Transverse colon (tissue), 4 donors: ENCODE results near the gene TNS3. TPM values are rescaled to one million over a fixed set of nuclear protein-coding genes. Genes with fewer than 3 reads are reported as not detected.

Experiments used
- DNase-seq: peaks from one replicate; pipeline ENCODE4 v3.0.0-alpha.2; 2019
- H3K27ac ChIP-seq, 4 donors: fragments of 200-600 bp; sonication (generic); 2 replicates each; pipeline ENCODE4 v1.5.1; 2016 to 2018; ENCODE audit warnings: inconsistent platforms in 4 of 4
- H3K27me3 ChIP-seq: fragments of 200-600 bp; sonication (generic); 2 replicates; pipeline ENCODE4 v1.5.1; 2017; ENCODE audit warnings: inconsistent platforms
- H3K36me3 ChIP-seq, 4 donors: fragments of 200-600 bp; sonication (generic); 2 replicates each; pipeline ENCODE4 v1.5.1; 2017 to 2019; ENCODE audit warnings: inconsistent platforms in 4 of 4
- H3K4me1 ChIP-seq, 4 donors: fragments of 200-600 bp; sonication (generic); 2 replicates each; pipeline ENCODE4 v1.5.1; 2017 to 2020; ENCODE audit warnings: inconsistent platforms in 4 of 4
- H3K4me3 ChIP-seq, 4 donors: fragments of 200-600 bp; sonication (generic); 1 replicate in 1 of 4; 2 replicates in 3 of 4; pipeline versions ENCODE4 v1.5.1 to v1.6.1; 2017 to 2019; ENCODE audit warnings: inconsistent platforms in 4 of 4
- H3K9me3 ChIP-seq, 2 donors: fragments of 200-600 bp; sonication (generic); 2 replicates each; pipeline ENCODE4 v1.5.1; 2017 to 2019; ENCODE audit warnings: inconsistent platforms in 2 of 2
- EP300 ChIP-seq: sonication (generic); formaldehyde crosslinking; IDR thresholded peaks from one replicate; pipeline ENCODE4 v1.6.1; 2017; ENCODE audit warnings: antibody characterized with exemption, low read depth
- POLR2A ChIP-seq: fragments of 450-650 bp; IDR thresholded peaks from one replicate; pipeline ENCODE4 v1.6.1; 2016; ENCODE audit warnings: antibody characterized with exemption, mild to moderate bottlenecking, moderate library complexity
- POLR2AphosphoS5 ChIP-seq, 3 donors: sonication (generic); formaldehyde crosslinking; IDR thresholded peaks; one replicate each; pipeline ENCODE4 v1.6.1; 2016; ENCODE audit warnings: antibody characterized with exemption in 3 of 3
- WGBS, 2 donors: methylation state at CpG; one replicate each; pipeline ENCODE4 v1.1.5; 2018; ENCODE audit warnings: low coverage in 1 of 2; 5-methylcytosine and 5-hydroxymethylcytosine counted together
- in situ Hi-C, 4 donors: fragments of 200-750 bp; cut with MboI; loops; one replicate each; pipeline versions ENCODE4 v1.15.0 to v1.15.1; 2017; ENCODE audit warnings: low sequenced_read_pairs in 3 of 4, low pct_ligation_motif_present in 1 of 4, low pct_unique_long_range_greater_than_20kb in 1 of 4
- intact Hi-C: fragments of 100-400 bp; cut with DNase I; formaldehyde crosslinking; loops from one replicate; pipeline ENCODE4 v1.15.1; 2023; ENCODE audit warnings: low total_unique reads
- total RNA-seq, 4 donors: library from RNA; depleted of rRNA; stranded (reverse); fragments of >200 nt; gene quantifications; one replicate each; pipeline ENCODE4 v1.1.0, GENCODE V29; 2016
- TF ChIP-seq, protein P1 (sequence below), 5 experiments: fragments of 200-600 bp in 3 of 5; fragments of 450-650 bp in 2 of 5; sonication (generic) in 3 of 5; IDR thresholded peaks; 1 replicate in 2 of 5; 2 replicates in 3 of 5; pipeline ENCODE4 v1.5.1; 2016 to 2017; ENCODE audit warnings: antibody characterized with exemption in 5 of 5, inconsistent platforms in 3 of 5, mild to moderate bottlenecking in 2 of 5, moderate library complexity in 1 of 5

Gene TNS3
- total RNA-seq, 4 donors from 2014 or later = 58.5 to 104 (median 72.7) TPM

DNA sequence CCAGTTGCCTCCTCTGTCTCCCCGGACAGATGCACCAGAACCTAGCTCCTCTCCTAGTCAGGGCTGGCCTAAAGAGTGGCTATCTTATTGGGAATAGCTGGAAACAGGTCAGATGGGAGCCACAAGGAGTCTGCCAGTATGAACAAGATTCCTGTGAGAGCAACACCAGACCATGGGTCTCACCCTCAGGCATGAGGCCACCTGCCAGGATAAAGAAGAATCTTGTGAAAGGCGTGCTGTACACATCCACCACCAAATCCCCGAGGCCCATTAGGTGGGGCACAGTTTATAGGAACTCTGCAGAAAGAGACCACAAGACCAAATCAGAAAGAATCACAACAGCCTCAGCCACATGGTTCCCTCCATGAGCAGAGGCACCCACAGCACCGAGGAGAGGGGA is 325.9 kb downstream of the TNS3 start:
- Histone ChIP-seq H3K4me3 (no peak overlapping the region), H3K4me1 (peaks cover 5 to 26% (median 13%) of the 10 kb centered on the region in 4 donors), H3K36me3 (no peaks in the 10 kb centered on the region), H3K27ac (no peak overlapping the region), H3K9me3 (no peaks in the 10 kb centered on the region), H3K27me3 (no peaks in the 10 kb centered on the region)
- 68% methylated on average over 4 of the region's 4 CpGs; no CpG with 5 or more reads in 1 of the 2 donors for WGBS, 2 donors
- in situ Hi-C loops (loop anchor here in 1 of 4 donors (25.0 kb wide), 1 partner anchor 181 kb away; no protein-coding TSS in a partner anchor), intact Hi-C loops (no loop called here)
- TF ChIP-seq EP300 = no peak
- TF ChIP-seq POLR2A = no peak
- TF ChIP-seq, protein P1, sequence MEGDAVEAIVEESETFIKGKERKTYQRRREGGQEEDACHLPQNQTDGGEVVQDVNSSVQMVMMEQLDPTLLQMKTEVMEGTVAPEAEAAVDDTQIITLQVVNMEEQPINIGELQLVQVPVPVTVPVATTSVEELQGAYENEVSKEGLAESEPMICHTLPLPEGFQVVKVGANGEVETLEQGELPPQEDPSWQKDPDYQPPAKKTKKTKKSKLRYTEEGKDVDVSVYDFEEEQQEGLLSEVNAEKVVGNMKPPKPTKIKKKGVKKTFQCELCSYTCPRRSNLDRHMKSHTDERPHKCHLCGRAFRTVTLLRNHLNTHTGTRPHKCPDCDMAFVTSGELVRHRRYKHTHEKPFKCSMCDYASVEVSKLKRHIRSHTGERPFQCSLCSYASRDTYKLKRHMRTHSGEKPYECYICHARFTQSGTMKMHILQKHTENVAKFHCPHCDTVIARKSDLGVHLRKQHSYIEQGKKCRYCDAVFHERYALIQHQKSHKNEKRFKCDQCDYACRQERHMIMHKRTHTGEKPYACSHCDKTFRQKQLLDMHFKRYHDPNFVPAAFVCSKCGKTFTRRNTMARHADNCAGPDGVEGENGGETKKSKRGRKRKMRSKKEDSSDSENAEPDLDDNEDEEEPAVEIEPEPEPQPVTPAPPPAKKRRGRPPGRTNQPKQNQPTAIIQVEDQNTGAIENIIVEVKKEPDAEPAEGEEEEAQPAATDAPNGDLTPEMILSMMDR (IDR thresholded peaks at IDR 0.05) = no peak
- TF ChIP-seq POLR2AphosphoS5 (IDR thresholded peaks at IDR 0.05) = no peak
- DNase-seq = no peak

DNA sequence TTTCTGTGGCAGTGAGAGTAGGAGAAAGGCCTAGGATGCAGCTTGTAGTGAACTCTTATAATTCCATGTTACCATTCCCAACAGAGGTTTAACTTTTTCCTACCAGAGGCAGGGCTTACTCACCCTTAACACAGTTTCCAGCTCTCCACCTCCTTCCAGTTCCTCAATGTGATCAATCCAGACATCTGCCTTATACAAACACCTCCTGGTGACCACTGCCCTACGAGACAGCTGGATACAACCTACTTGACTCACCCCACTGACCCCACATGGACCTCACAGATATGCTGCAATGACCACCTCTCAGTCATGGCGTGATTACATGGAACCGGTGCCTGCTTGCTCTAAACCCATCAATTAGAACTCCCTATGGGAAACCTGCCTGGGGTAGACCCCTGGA is 326.5 kb downstream of the TNS3 start:
- DNase-seq = no peak
- in situ Hi-C loops = loop anchor here in 1 of 4 donors (25.0 kb wide), 1 partner anchor 182 kb away; no protein-coding TSS in a partner anchor
- TF ChIP-seq, protein P1 (IDR thresholded peaks at IDR 0.05) = no peak
- TF ChIP-seq EP300 (no peak), POLR2AphosphoS5 (IDR thresholded peaks at IDR 0.05) (no peak), POLR2A (no peak)
- no peak overlapping the region for H3K27ac ChIP-seq
- no peaks in the 10 kb centered on the region for H3K27me3 ChIP-seq
- H3K4me1 ChIP-seq = peaks cover 5 to 26% (median 13%) of the 10 kb centered on the region in 4 donors
- intact Hi-C loops = no loop called here
- H3K4me3 ChIP-seq = no peak overlapping the region
- no peaks in the 10 kb centered on the region for H3K36me3 ChIP-seq
- no peaks in the 10 kb centered on the region for H3K9me3 ChIP-seq
- WGBS, 2 donors = 83 to 100% methylated on average over 2 to 3 of the region's 3 CpGs

DNA sequence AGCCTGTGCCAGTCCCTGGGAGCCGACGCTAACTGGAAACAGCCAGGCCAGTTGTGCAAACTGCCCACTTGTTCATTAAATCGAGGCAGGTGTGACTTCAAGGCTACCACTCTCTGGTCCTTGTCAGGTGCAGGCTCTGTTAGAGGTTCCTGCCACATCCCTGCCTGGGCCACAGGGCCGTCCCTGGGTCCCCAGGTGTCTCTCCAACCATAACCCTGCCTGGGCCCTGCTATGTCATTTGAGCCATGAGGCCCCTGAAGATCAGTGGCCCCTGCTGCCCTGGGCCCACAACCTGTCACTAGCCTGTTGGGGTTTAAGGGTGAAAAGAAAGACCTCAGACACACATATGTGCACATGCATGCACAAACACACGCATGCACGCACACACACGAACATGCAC is 326.9 kb downstream of the TNS3 start:
- no peak for DNase-seq
- 81% methylated on average over 3 to 7 of the region's 7 CpGs for WGBS, 2 donors
- intact Hi-C loops (no loop called here), in situ Hi-C loops (loop anchor here in 1 of 4 donors (25.0 kb wide), 1 partner anchor 182 kb away; no protein-coding TSS in a partner anchor)
- no peaks in the 10 kb centered on the region for H3K27me3 ChIP-seq
- H3K36me3 ChIP-seq = no peaks in the 10 kb centered on the region
- no peak overlapping the region for H3K4me3 ChIP-seq
- no peaks in the 10 kb centered on the region for H3K9me3 ChIP-seq
- peak overlapping the region; percentile 85 to 87 (median 86) for H3K27ac ChIP-seq
- TF ChIP-seq POLR2A (no peak), EP300 (no peak), POLR2AphosphoS5 (IDR thresholded peaks at IDR 0.05) (no peak)
- TF ChIP-seq, protein P1 (IDR thresholded peaks at IDR 0.05) = no peak
- peaks cover 5 to 26% (median 13%) of the 10 kb centered on the region in 4 donors for H3K4me1 ChIP-seq

DNA sequence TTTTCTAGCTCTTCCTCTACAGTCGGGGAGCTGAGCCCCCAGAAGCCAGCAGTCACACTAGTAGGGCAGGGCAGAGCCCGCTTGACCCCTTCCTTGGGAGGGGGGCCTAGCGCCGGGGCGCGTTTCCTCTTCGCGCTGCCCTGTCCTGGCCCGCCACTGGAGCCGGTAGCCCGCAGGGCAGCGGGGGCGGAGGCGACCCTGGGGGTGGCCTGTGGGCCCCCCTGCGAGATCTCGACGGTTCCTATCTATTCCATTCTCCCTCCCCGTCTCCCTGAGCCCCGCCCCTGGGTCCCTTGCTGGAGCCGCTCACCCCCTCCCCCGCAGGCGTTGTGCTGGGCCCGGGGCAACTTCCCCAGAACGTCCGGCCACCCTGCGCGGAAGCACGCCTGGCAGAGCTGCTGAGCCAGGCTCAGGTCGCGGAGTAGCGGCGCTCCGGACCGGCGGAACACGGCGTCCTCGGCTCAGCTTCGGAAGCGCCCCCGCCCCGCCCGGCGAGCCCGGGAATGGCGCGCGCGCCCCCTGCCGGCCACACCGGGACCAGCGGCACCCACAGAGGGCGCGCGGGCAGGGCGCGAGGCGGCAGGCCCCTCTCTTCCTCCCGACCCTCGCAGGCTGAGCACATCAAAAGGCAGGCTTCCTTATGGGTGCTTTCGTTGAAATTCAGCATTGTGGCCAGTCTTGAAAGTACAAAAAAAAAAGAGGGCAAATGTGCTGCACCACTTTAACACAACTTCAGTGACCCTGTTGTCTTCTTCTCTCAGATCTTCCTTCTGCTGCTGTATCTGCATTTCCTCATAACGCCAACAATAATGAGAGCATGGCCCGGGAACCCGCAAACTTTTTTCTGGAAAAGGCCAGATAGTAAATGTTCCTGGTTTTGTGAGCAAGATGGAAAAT is 327.6 kb downstream of the TNS3 start:
- Histone ChIP-seq H3K4me1 (peaks cover 5 to 26% (median 13%) of the 10 kb centered on the region in 4 donors), H3K27ac (peak overlapping the region; percentile 85 to 87 (median 86)), H3K27me3 (no peaks in the 10 kb centered on the region), H3K36me3 (no peaks in the 10 kb centered on the region), H3K4me3 (peak overlapping the region; percentile 39 to 62 (median 52)), H3K9me3 (no peaks in the 10 kb centered on the region)
- DNase-seq = peak; percentile 82
- TF ChIP-seq, protein P1 (IDR thresholded peaks at IDR 0.05) = peak; percentile 35 to 96 (median 88)
- TF ChIP-seq POLR2AphosphoS5 (IDR thresholded peaks at IDR 0.05) (peak in 2 of 3 donors; percentile 45 to 68), EP300 (no peak), POLR2A (peak; percentile 26)
- 0 to 3% methylated on average over 6 to 53 of the region's 64 CpGs for WGBS, 2 donors
- in situ Hi-C loops = loop anchor here in 1 of 4 donors (25.0 kb wide), 1 partner anchor 183 kb away; no protein-coding TSS in a partner anchor
- intact Hi-C loops = no loop called here
